GM23338 (cell line): ENCODE results near the gene POLD4. TPM values are rescaled to one million over a fixed set of nuclear protein-coding genes. Genes with fewer than 3 reads are reported as not detected.

Source experiments
- ATAC-seq: fragments of 200-7000 bp; cut with Tn5 transposase; 3 replicates; pipeline ENCODE4 v1.9.1; 2020
- DNase-seq: peaks from one replicate; pipeline ENCODE4 v3.0.0-alpha.2; 2015; ENCODE audit warnings: low spot score
- H2AFZ ChIP-seq: fragments of 200-600 bp; sonication (generic); 2 replicates; pipeline ENCODE4 v1.8.0; 2016; ENCODE audit warnings: antibody characterized with exemption, mild to moderate bottlenecking, moderate library complexity
- H3F3A ChIP-seq: fragments of 200-600 bp; sonication (generic); replicated peaks from 2 replicates; pipeline ENCODE4 v1.8.0; 2017; ENCODE audit warnings: antibody characterized with exemption, mixed run types, low read depth
- H3K27ac ChIP-seq: fragments of 200-600 bp; sonication (generic); 2 replicates; pipeline ENCODE4 v1.6.1; 2016; ENCODE audit warnings: low read depth
- H3K27me3 ChIP-seq: fragments of 200-600 bp; sonication (generic); 2 replicates; pipeline ENCODE4 v1.8.0; 2016; ENCODE audit warnings: mild to moderate bottlenecking, mixed run types, moderate library complexity; ENCODE audit not compliant: insufficient read depth
- H3K36me3 ChIP-seq: fragments of 200-600 bp; sonication (generic); 2 replicates; pipeline ENCODE4 v1.8.0; 2016; ENCODE audit warnings: mild to moderate bottlenecking; ENCODE audit not compliant: insufficient read depth
- H3K4me1 ChIP-seq: fragments of 200-600 bp; sonication (generic); 2 replicates; pipeline ENCODE4 v1.8.0; 2016; ENCODE audit warnings: mild to moderate bottlenecking, moderate library complexity; ENCODE audit not compliant: insufficient read depth
- H3K4me2 ChIP-seq: fragments of 200-600 bp; sonication (generic); 2 replicates; pipeline ENCODE4 v1.7.1; 2017; ENCODE audit warnings: mixed run types
- H3K4me3 ChIP-seq: fragments of 200-600 bp; sonication (generic); 2 replicates; pipeline ENCODE4 v1.6.1; 2016; ENCODE audit warnings: mixed run types
- H3K79me2 ChIP-seq: fragments of 200-600 bp; sonication (generic); replicated peaks from 2 replicates; pipeline ENCODE4 v1.8.0; 2017; ENCODE audit warnings: mild to moderate bottlenecking; ENCODE audit not compliant: insufficient read depth
- H3K9me2 ChIP-seq: fragments of 200-600 bp; sonication (generic); 2 replicates; pipeline ENCODE4 v1.8.0; 2017; ENCODE audit not compliant: insufficient read depth
- H4K20me1 ChIP-seq: fragments of 200-600 bp; sonication (generic); replicated peaks from 2 replicates; pipeline ENCODE4 v1.8.0; 2017; ENCODE audit warnings: mild to moderate bottlenecking; ENCODE audit not compliant: insufficient read depth
- H3K27ac Mint-ChIP-seq: 2 replicates; pipeline ENCODE4 v1.8.0; 2020; ENCODE audit warnings: inconsistent platforms, mild to moderate bottlenecking, moderate library complexity, mixed read lengths
- H3K27me3 Mint-ChIP-seq: 3 replicates; pipeline ENCODE4 v1.8.0; 2022; ENCODE audit warnings: low read depth, mild to moderate bottlenecking, moderate library complexity, mixed read lengths, inconsistent platforms; ENCODE audit not compliant: insufficient read depth, poor library complexity
- H3K36me3 Mint-ChIP-seq: 3 replicates; pipeline ENCODE4 v1.8.0; 2021; ENCODE audit warnings: low read depth, mild to moderate bottlenecking, inconsistent platforms, moderate library complexity, mixed read lengths
- H3K4me1 Mint-ChIP-seq: 3 replicates; pipeline ENCODE4 v1.8.0; 2020; ENCODE audit warnings: mild to moderate bottlenecking, inconsistent platforms, mixed read lengths
- H3K4me3 Mint-ChIP-seq: 3 replicates; pipeline ENCODE4 v1.8.0; 2021; ENCODE audit warnings: moderate library complexity, mild to moderate bottlenecking, inconsistent platforms, mixed read lengths
- H3K9me3 Mint-ChIP-seq: 3 replicates; pipeline ENCODE4 v1.8.0; 2020; ENCODE audit warnings: moderate library complexity, mild to moderate bottlenecking, inconsistent platforms, mixed read lengths
- CTCF ChIP-seq, 2 experiments: fragments of 200-600 bp in 1 of 2; sonication (generic) in 1 of 2; conservative IDR thresholded peaks; 2 replicates each; pipeline versions ENCODE4 v1.5.1 to v1.6.1; 2016 to 2017; ENCODE audit warnings: antibody characterized with exemption in 2 of 2, low read depth in 2 of 2, mild to moderate bottlenecking in 2 of 2, moderate library complexity in 1 of 2
- EZH2phosphoT487 ChIP-seq: fragments of 200-600 bp; sonication (generic); IDR thresholded peaks from one replicate; pipeline ENCODE4 v1.8.1; 2018; ENCODE audit warnings: antibody characterized with exemption; ENCODE audit not compliant: unreplicated experiment
- JUNB ChIP-seq: IDR thresholded peaks from one replicate; pipeline ENCODE4 v1.6.1; 2016; ENCODE audit warnings: antibody characterized with exemption; ENCODE audit not compliant: unreplicated experiment
- NANOG ChIP-seq: IDR thresholded peaks from 2 replicates; pipeline ENCODE4 v1.6.1; 2016; ENCODE audit warnings: antibody characterized with exemption, borderline replicate concordance
- POLR2AphosphoS5 ChIP-seq: IDR thresholded peaks from 2 replicates; pipeline ENCODE4 v1.6.1; 2016; ENCODE audit warnings: antibody characterized with exemption, low read depth
- REST ChIP-seq: IDR thresholded peaks from one replicate; pipeline ENCODE4 v1.6.1; 2018; ENCODE audit warnings: antibody characterized with exemption; ENCODE audit not compliant: unreplicated experiment
- ZNF114 ChIP-seq: fragments of 250-450 bp; sonication (Bioruptor Pico); IDR thresholded peaks from 2 replicates; pipeline ENCODE4 v1.5.0; 2020; ENCODE audit warnings: mild to moderate bottlenecking, moderate library complexity
- ZNF331 ChIP-seq: fragments of 250-450 bp; sonication (Bioruptor Pico); IDR thresholded peaks from 2 replicates; pipeline ENCODE4 v1.5.0; 2020; ENCODE audit warnings: low read depth, mild to moderate bottlenecking, moderate library complexity
- ZNF462 ChIP-seq: fragments of 250-450 bp; sonication (Bioruptor Pico); IDR thresholded peaks from 2 replicates; pipeline ENCODE4 v1.5.0; 2020; ENCODE audit warnings: mild to moderate bottlenecking, moderate library complexity
- polyA plus RNA-seq: library from polyadenylated mRNA; unstranded; fragments of >200 nt; fragmentation: Nextera tagmentation; extraction: Ambion mirVana; gene quantifications from 2 replicates; pipeline ENCODE4 v1.2.1, GENCODE V29; 2016
- total RNA-seq: library from RNA; depleted of rRNA; stranded (reverse); fragments of >200 nt; shearing (Covaris generic); gene quantifications from 2 replicates; pipeline ENCODE4 v1.2.3, GENCODE V29; 2014

Gene POLD4
- total and polyA plus RNA-seq, 2 experiments from 2014 or later: 16.2 to 23.0 TPM

GRCh38 chr11:67398661-67399563 is 45.6 kb upstream of the POLD4 start:
- H3K79me2 ChIP-seq: peaks cover 16% of the 10 kb centered on the region
- Mint-ChIP-seq H3K4me3 (peak overlapping the region; percentile 29; the same call in 1 of the 3 replicates), H3K4me1 (peaks cover 30% of the 10 kb centered on the region), H3K27me3 (peaks cover 14% of the 10 kb centered on the region), H3K27ac (no peak overlapping the region), H3K9me3 (no peaks in the 10 kb centered on the region), H3K36me3 (peaks cover 38% of the 10 kb centered on the region)
- no peaks in the 10 kb centered on the region for H3K27me3 ChIP-seq
- no peaks in the 10 kb centered on the region for H3K9me2 ChIP-seq
- H3K4me3 ChIP-seq: no peak overlapping the region
- H4K20me1 ChIP-seq: peaks cover 8% of the 10 kb centered on the region; the same call in 1 of the 2 replicates
- ATAC-seq (no peak), DNase-seq (no peak)
- no peak overlapping the region for H2AFZ ChIP-seq
- H3F3A ChIP-seq: 0 out of 2 replicates have a peak, but pooled peaks cover 4% of the 10 kb centered on the region
- H3K27ac ChIP-seq: 0 out of 2 replicates have a peak overlapping the region, but pooled peaks have one; percentile 32
- TF ChIP-seq NANOG: no peak
- no peak for TF ChIP-seq ZNF331
- TF ChIP-seq ZNF114: no peak
- no peak for TF ChIP-seq REST
- TF ChIP-seq CTCF (conservative IDR thresholded peaks at IDR 0.05; ENCODE audit: low read depth in 2 of 2): no peak
- no peak for TF ChIP-seq EZH2phosphoT487
- no peak for TF ChIP-seq ZNF462 (CRISPR knock-in tag)
- TF ChIP-seq JUNB: no peak
- no peak for TF ChIP-seq POLR2AphosphoS5
- H3K4me1 ChIP-seq: peaks cover 24% of the 10 kb centered on the region
- no peak overlapping the region for H3K4me2 ChIP-seq
- no peaks in the 10 kb centered on the region for H3K36me3 ChIP-seq
